ENCODE measurements around the gene NLRP6.

- TF ChIP-seq CTCF (IDR thresholded peaks at IDR 0.05) (no peak), EZH2 (IDR thresholded peaks at IDR 0.05; ENCODE audit: borderline replicate concordance, insufficient read depth, low read depth, low read length, poor library complexity, severe bottlenecking) (no peak)
These were observed 5.3 kb downstream of the NLRP6 start for GRCh38 chr11:283405-284104.

Measured in B cell (primary cell).